Fibroblast of skin of scalp (primary cell): ENCODE data around the gene CXCL5.
"Not testable (repeated sequence)": the region's sequence is repeated elsewhere in the genome, so short reads cannot be mapped to it uniquely, and the experiment has no call there.

Source experiments
- DNase-seq: peaks from one replicate; pipeline ENCODE4 v3.0.0-alpha.2; 2013

CXCL5 gene

GRCh38 chr4:74014332-74014731 is 15.9 kb upstream of the CXCL5 start:
- peak; percentile 4 for DNase-seq

- DNase-seq: no peak
These were observed 14.8 kb upstream of the CXCL5 start for GRCh38 chr4:74013264-74013663.

- DNase-seq: no peak
These were observed 13.7 kb upstream of the CXCL5 start for GRCh38 chr4:74012130-74012529.

DNA sequence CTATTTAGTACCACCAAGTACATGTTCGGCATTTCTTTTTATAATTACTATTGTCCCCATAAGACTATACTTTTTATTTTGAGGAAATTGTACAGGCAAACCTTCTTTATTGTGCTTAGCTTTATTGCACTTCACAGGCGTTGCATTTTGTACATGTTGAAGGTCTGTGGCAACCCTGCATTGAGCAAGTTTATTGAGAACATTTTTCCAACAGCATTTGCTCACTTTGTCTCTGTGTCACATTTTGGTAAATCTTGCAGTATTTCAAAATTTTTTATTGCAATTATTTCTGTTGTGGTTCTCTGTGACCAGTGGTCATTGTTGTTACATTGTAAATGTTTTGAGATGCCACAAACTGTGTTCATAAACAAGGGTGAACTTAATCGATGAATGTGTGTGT is 10.8 kb upstream of the CXCL5 start:
- no peak for DNase-seq

DNA sequence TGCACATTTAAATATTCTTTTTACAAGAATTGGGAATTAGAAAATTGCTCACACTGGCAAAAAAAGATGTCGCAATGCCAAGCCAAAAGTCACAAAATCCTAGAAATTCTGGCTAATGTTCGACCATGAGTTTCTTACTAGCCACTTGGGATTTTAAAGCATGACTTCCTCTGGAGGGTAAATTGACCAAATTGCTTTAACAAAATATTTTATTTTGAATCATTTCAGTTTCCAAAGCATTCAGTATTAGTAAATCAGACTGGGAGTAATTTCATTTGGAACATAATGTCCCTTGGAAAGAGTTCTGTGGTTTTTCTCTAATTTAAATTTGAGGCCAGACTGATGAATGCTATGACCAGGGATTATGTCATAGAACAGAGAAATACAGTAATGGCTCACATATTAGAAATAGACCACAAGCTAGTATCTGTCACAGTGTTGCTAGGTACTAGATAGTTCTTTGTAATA is 7.6 kb upstream of the CXCL5 start:
- peak; percentile 58 for DNase-seq

GRCh38 chr4:74005528-74005927 is 7.1 kb upstream of the CXCL5 start:
- DNase-seq: no peak

DNA sequence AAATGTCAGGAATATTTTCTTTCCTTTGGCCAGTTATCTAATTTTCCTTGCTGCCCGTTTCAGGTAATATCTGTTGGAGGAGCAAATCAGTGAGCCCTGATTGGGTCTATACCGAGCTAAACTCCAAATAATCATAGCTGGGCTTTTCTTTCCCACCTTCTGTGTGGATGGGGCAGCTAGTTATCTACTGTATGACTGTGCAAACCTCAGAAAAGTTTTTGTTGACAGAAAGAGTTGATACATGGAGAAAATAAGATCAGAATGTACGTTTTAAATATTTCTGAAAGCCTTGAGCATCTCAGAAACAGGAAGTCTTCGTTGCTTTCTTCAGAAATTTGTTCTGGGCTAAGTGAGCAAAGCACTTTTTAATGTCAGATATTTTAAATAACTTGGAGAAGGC is 6.2 kb upstream of the CXCL5 start:
- DNase-seq: no peak

- DNase-seq: no peak
These were observed 1.8 kb upstream of the CXCL5 start for GRCh38 chr4:74000301-74000700.

- no peak for DNase-seq
These were observed 6.4 kb downstream of the CXCL5 start for GRCh38 chr4:73992050-73992449.

- no peak for DNase-seq
These were observed 6.8 kb downstream of the CXCL5 start for GRCh38 chr4:73991742-73992000.

DNA sequence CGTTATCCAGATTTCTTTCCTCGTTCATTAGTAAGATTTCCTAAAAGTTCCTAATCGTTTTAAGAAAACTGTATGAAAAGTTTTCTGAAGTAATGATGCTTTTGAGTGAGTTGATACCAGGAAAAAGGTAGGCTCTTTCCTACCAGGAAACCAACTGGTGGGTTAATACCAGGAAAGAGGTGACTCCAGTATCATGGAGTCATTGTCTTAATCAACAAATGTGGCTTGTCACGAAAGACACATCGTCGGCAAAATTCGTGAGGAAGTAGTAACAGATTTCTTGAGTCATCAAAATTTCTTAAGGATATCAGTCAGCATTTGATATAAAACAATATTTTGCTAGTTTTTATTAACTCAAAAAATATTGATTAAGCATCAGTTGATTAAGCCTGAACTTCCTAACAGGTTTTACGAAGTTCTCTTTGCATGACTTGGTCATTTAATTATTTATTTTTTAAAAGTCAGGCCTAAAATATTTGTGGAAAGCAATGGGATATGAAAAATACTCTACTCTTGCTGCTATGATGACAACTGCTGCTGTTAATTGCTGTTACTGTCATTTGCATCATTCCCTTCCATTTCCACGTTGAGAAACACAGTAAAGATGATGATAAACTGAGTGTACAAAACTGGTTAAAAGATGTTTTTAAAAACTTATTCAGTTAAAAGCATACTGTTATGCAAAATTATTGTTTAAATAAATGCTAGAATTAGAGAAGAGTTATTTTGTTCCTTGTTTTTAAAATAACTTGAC is 7.3 kb downstream of the CXCL5 start:
- no peak for DNase-seq

- no peak for DNase-seq
These were observed 8.5 kb downstream of the CXCL5 start for GRCh38 chr4:73989928-73990327.

DNA sequence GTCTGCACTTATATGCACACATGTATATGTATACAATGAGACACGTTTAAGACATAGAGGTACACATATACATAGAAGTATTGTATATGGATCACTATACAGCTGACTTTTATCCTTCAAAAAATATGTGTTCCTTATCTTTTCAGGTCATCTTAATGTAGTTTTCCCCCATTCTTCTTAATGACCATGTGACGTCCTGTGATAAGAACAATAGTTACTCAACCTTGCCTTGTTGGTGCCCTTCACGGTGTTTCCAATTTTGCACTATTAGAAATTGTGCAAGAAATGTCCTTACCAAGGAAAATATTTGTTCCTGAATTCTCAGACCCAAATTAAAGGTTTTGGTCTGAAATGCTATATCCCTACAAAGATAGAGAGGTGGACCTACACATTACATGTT is 9.4 kb downstream of the CXCL5 start:
- no peak for DNase-seq

DNA sequence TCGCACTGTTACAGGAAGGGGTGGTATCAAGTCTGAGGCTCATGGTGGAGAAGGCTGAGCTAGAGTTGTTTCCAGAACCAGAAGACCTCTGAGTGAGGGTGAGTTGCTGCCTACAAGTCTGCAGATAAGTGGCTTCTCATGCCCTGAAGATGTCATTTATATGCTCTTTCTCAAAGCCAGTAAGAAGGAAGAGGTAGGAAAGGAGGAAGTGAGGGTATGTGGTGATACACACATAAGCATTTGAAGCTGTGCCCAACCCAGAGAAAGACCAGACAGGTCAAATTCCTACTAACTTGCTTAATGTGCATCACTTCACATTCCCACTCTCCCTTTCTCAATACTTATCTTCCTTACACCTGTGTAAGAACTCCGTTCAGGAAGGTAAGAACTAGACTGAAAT is 10.4 kb downstream of the CXCL5 start, which contains the start of gene PPBP:
Gene PPBP, minus strand, starts transcription at position 130 of the 400 bp plus-strand sequence. Its CDS starts 87 bp downstream, at position 43.
- DNase-seq: no peak

- no peak for DNase-seq
These were observed 13.0 kb downstream of the CXCL5 start for GRCh38 chr4:73985528-73985852.

DNA sequence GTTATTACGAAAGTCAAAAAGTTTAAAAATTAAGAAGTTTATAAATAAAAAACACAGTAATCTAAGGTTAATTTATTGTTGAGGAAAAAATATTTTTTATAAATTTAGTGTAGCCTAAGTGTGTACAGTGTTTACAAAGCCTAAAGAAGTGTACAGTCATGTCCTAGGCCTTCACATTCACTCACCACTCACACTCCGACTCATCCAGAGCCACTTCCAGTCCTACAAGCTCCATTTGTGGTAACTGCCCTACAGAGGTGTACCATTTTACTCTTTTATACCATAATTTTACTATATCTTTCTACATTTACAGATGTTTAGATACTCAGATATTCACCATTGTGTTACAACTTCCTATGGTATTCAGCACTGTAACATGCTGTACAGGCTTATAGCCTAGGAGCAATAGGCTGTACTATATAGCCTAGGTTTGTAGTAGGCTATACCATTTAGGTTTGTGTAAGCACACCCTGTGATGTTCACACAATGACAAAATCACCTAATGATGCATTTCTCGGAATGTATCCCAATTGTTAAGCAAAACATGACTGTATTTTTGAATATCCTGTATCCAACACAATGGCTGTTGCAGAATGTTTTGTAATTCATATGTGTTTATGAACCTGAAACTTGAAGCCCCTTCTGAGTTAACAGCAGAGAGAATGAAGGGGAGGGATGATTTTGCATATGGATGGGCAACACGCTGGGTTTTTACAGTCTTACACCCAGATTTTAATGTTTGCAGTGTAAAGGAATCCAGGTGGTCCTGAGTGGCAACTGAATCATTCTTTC is 13.5 kb downstream of the CXCL5 start:
- DNase-seq: no peak

DNA sequence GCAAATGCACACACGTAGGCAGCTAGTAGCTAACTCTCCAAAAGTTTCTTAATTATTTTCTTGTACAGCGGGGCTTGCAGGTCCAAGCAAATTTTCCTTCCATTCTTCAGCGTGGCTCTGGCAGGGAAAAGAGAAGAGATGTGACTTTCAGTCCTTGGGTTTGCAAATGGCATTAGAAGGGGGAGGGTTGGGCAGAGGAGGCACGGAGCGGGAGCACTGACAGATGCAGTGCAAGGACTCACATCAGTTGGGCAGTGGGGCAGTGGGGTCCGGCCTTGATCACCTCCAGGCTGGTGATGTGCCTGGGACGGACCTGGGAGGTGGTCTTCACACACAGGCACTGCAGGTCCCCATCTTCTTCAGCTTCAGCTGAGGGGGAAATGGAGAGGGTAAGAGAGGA is 17.3 kb downstream of the CXCL5 start:
- DNase-seq: not testable (repeated sequence)

DNA sequence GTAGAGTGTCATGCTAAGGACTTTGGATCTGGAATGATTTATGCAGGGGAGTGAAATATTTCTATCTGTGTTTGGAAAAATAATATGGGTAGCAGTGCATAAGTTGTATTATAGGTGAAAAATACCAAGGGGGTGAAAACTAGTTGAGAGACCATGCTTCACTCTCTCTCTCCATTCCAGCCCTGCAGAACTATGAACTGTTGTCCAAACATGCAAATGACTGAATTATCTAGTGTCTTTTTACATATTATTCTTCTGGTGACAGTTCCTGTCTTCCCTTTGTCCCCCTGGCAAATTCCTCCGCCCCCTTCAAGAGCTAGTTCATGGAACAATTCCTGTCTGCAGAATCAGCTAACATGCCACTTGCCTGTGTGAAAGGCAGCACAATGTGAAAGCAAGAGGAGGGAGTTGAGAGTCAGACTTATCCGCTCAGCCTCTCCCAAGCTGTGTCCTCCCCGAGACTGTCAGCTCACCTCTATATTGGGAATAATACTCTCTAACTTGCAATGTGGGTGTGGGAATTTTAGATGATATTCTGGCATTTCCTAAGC is 19.0 kb downstream of the CXCL5 start:
- no peak for DNase-seq

DNA sequence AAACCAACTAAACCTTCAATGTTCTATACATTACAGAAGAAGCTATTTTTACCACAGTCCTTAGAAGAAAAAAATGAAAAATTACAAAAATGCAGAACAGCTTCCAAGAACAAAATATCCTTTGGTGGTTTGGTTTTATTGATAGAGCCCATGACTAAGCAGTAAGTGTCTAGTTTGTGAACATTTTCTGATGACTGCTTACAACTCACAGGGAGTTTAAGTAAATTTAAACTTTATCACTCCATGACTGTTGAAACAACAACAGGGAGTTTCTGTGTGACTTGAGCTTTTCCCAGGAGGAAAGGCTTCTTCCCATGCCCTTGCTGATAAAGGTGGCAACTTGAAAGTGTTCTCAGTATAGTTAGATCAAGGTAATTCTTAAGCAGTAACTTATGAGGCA is 19.6 kb downstream of the CXCL5 start:
- DNase-seq: peak; percentile 91

DNA sequence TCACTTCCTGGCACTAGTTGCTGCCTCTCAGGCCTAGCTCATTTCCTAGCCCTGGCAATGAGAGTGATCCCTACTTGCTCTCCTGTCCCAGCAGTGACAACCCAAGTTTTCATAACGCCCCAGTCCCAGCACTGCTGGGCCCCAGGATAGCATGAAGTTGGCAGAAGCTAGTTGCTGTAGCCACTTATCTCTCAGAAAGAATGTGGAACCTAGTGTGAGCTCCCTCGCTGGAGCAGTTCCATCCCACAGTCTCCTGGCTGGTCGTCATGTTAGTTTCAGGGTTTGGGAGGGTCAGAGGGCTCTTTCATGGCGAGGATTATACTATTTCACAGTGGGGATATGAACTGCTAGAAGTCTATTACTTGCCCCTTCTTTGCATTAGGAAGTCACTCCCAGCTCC is 21.8 kb downstream of the CXCL5 start:
- DNase-seq: peak; percentile 35

- no peak for DNase-seq
These were observed 22.3 kb downstream of the CXCL5 start for GRCh38 chr4:73976217-73976616.

DNA sequence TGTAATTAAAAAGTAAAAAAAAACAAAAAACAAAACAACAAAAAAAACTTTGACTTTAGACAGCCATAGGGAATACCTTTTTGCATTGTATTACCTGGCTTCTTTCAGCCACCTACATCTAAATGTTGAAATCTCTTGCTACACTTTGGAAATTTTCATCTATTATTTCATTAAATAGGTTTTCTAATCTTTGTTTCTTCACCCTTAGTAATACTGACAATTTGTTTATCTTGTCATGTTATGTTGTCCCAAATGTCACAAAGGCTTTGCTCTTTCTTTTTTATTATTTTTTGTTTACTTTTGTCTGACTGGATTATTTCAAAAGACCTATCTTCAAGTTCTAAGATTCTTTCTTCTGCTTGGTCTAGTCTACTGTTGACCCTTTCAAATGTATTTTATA is 24.1 kb downstream of the CXCL5 start:
- DNase-seq: no peak

DNA sequence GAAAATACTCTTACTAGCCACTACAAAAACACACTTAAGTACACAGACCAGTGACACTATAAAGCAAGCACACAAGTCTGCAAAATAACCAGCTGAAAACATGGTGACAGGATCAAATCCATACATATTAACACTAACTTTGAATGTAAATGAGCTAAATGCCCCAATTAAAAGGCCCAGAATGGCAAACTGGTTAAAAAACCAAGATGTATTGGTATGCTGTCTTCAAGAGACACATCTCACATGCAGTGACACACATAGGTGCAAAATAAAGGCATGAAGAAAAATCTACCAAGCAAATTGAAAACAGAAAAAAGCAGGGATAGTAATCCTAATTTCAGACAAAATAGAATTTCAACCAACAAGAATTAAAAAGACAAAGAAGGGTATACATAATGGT is 27.5 kb downstream of the CXCL5 start:
- no peak for DNase-seq

DNA sequence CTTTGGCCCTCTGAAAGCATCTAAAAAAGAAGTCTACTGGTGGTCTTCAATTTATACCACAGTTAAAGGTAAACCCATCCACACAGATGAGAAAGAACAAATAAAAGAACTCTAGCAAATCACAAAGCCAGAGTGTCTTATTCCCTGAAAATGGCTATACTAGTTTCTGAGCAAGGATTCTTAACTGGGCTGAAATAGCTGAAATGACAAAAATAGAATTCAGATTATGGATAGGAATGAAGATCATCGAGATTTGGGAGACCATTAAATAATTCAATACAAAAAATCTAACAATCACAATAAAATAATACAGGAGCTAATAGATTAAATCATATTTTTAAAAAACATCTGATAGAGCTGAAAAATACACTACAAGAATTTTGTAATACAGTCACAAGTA is 28.5 kb downstream of the CXCL5 start:
- no peak for DNase-seq
